ENCODE measurements around the gene CBX8.

CBX8 gene

DNA sequence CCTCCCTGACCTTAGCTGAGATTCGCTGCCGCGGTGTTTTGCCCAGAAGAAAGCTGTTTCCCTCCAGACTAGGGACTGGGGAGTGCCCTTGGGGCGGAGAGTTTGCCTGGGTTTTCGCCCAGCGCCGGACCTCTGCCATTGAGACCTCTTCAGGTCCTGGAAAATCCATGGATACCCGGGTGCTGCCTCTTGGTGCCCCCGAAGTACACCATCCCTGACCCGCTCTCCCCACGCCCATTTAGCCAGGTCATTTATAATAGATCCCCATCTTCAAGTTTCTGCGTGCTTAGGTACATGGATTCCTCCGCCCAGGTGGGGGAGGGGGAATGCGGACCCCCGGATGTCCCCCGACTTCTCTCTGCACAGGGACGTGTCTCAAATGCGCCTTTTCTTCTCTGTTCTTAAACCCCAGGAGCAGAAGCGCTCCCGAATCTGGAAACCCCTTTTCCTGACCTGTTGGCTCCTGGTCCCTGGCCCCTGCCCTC, 15.0 kb upstream of the CBX8 start:
- ChIA-PET POLR2A (interaction anchor here (0.5 to 2.2 kb wide), 2 partner anchors 27 to 29 kb away, joined by 3 to 9 read pairs; partner anchors contain the start of gene CBX4), CTCF (interaction anchor here (0.8 to 4.0 kb wide), 11 partner anchors 9 to 71 kb away, joined by 3 to 28 read pairs (median 6); partner anchors contain the start of genes CBX2 and CBX4)
- TF ChIP-seq, protein P1, sequence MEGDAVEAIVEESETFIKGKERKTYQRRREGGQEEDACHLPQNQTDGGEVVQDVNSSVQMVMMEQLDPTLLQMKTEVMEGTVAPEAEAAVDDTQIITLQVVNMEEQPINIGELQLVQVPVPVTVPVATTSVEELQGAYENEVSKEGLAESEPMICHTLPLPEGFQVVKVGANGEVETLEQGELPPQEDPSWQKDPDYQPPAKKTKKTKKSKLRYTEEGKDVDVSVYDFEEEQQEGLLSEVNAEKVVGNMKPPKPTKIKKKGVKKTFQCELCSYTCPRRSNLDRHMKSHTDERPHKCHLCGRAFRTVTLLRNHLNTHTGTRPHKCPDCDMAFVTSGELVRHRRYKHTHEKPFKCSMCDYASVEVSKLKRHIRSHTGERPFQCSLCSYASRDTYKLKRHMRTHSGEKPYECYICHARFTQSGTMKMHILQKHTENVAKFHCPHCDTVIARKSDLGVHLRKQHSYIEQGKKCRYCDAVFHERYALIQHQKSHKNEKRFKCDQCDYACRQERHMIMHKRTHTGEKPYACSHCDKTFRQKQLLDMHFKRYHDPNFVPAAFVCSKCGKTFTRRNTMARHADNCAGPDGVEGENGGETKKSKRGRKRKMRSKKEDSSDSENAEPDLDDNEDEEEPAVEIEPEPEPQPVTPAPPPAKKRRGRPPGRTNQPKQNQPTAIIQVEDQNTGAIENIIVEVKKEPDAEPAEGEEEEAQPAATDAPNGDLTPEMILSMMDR (IDR thresholded peaks at IDR 0.05; ENCODE audit: control extremely low read depth, extremely low read depth, low read depth, missing control alignments), result no peak
- DNase-seq (ENCODE audit: extremely low spot score), result no peak

DNA sequence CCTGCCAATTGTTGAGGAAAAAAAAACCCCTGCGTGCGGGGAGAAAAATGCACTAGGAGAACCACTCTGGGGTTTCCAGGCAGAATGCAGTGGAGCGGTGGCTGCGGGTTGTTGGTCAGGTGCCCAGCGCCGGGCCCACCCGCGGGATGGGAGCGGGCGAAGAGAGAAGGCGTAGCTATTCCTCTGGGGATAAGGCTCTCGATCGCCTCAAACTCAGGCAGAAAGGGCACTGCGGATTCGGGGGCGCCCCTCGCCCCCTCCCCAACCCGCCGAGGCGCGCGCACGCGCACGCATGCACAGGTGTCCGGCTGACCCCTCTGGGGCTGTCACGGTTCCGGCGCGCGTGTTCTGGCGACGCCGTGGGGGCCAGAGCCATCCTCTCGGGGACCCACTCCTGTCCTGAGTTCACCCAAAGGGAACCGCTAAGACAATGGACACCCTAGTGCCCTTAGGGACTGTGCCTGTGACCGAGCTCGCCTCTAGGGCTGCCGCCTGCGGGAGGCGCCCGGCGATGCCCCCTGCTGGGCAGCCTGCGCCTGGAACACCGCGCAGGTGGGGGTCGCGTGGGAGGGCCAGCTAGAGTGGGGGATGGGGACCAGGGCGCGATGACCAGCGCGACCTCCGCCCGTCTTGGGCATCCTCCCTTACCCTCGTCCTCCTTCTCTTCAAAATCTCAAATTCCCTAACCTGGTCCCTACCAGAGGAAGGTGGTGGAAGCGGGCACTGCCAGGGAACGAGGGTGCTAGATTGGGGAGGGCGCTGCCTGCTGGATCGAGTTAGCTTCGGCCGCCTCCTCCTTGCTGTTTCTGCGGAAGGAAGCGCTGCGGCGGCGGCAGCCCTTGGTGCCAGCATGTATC, 14.4 kb upstream of the CBX8 start:
- TF ChIP-seq, protein P1 (IDR thresholded peaks at IDR 0.05; ENCODE audit: control extremely low read depth, extremely low read depth, low read depth, missing control alignments), result peak; percentile 70
- peak; percentile 67 for DNase-seq (ENCODE audit: extremely low spot score)
- CTCF ChIA-PET, result interaction anchor here (0.7 to 4.0 kb wide), 16 partner anchors 10 to 70 kb away, joined by 3 to 28 read pairs (median 6); partner anchors contain the start of genes CBX2, CBX4 and CBX8
- POLR2A ChIA-PET, result interaction anchor here (0.5 to 2.2 kb wide), 3 partner anchors 28 to 29 kb away, joined by 3 to 9 read pairs (median 3); partner anchors contain the start of gene CBX4

GRCh38 chr17:79810130-79811010, 13.5 kb upstream of the CBX8 start:
- ChIA-PET POLR2A (interaction anchor here (0.6 to 2.2 kb wide), 2 partner anchors 29 to 30 kb away, joined by 3 to 9 read pairs; partner anchors contain the start of gene CBX4), CTCF (interaction anchor here (0.6 to 4.0 kb wide), 17 partner anchors 9 to 160 kb away, joined by 3 to 28 read pairs (median 6); partner anchors contain the start of genes CBX4 and CBX8)
- DNase-seq (ENCODE audit: extremely low spot score), result peak; percentile 90
- TF ChIP-seq, protein P1 (IDR thresholded peaks at IDR 0.05; ENCODE audit: control extremely low read depth, extremely low read depth, low read depth, missing control alignments), result no peak

- ChIA-PET CTCF (interaction anchor here (1.0 to 4.0 kb wide), 7 partner anchors 11 to 161 kb away, joined by 3 to 14 read pairs (median 5); no protein-coding TSS in a partner anchor), POLR2A (no interaction called here)
- TF ChIP-seq, protein P1 (IDR thresholded peaks at IDR 0.05; ENCODE audit: control extremely low read depth, extremely low read depth, low read depth, missing control alignments), result no peak
- DNase-seq (ENCODE audit: extremely low spot score), result no peak
Measured at GRCh38 chr17:79809530-79810129, 12.8 kb upstream of the CBX8 start.

- no peak for DNase-seq (ENCODE audit: extremely low spot score)
- ChIA-PET CTCF (interaction anchor here (0.8 to 2.7 kb wide), 11 partner anchors 10 to 161 kb away, joined by 3 to 13 read pairs (median 5); partner anchors contain the start of genes CBX4 and CBX8), POLR2A (no interaction called here)
- TF ChIP-seq, protein P1 (IDR thresholded peaks at IDR 0.05; ENCODE audit: control extremely low read depth, extremely low read depth, low read depth, missing control alignments), result peak; percentile 50
Measured at GRCh38 chr17:79808763-79809529, 12.1 kb upstream of the CBX8 start.

Data from GM10248 (cell line).